Mucosa of rectum (tissue), 2 donors: ENCODE results near the gene PSMD14.

Source experiments
- H3K27ac ChIP-seq, 2 donors: one replicate each; pipeline ENCODE4 v1.7.0; 2013; ENCODE audit warnings: inconsistent platforms in 2 of 2, low read depth in 2 of 2, low read length in 2 of 2
- H3K27me3 ChIP-seq, 2 donors: one replicate each; pipeline ENCODE4 v1.7.0; 2013; ENCODE audit warnings: low read length in 2 of 2; ENCODE audit not compliant: control insufficient read depth in 2 of 2, insufficient read depth in 2 of 2
- H3K36me3 ChIP-seq, 2 donors: one replicate each; pipeline ENCODE4 v1.7.0; 2013; ENCODE audit warnings: low read length in 2 of 2; ENCODE audit not compliant: control insufficient read depth in 2 of 2, insufficient read depth in 2 of 2
- H3K4me1 ChIP-seq, 2 donors: one replicate each; pipeline ENCODE4 v1.7.0; 2013; ENCODE audit warnings: low read length in 2 of 2, mild to moderate bottlenecking in 1 of 2; ENCODE audit not compliant: control insufficient read depth in 2 of 2, insufficient read depth in 2 of 2
- H3K4me3 ChIP-seq, 2 donors: one replicate each; pipeline ENCODE4 v1.7.0; 2013; ENCODE audit warnings: low read length in 2 of 2
- H3K9ac ChIP-seq, 2 donors: one replicate each; pipeline ENCODE4 v1.7.0; 2013; ENCODE audit warnings: low read length in 2 of 2, low read depth in 1 of 2, mild to moderate bottlenecking in 1 of 2
- H3K9me3 ChIP-seq, 2 donors: one replicate each; pipeline ENCODE4 v1.7.0; 2013; ENCODE audit warnings: low read length in 2 of 2; ENCODE audit not compliant: control insufficient read depth in 2 of 2
- donor health status: healthy.
- donor health status: Normal muscosa, but diverticular disease.

PSMD14 gene

DNA sequence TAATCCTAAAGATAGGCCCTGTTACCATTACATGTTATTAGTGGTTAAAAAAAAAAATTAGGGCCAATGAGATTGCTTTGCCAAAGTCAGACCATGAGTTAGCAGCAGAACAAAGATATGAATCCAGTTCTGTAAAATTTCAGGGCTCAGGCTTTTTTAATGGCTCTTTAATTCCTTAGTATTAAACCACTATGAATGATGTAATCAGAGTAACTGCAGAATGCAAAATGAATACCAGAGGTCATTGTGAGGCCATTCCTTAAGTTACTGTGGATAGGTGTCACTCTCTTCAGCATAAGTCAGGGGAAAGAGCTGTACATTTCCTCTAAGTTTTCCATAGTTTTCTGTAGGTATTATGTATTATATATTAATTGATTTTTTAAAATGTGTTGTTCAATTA, 65.7 kb downstream of the PSMD14 start:
- Histone ChIP-seq H3K36me3 (peaks cover 4 to 15% of the 10 kb centered on the region in 2 donors), H3K9ac (no peak overlapping the region), H3K4me3 (no peak overlapping the region), H3K9me3 (no peaks in the 10 kb centered on the region), H3K27me3 (no peaks in the 10 kb centered on the region), H3K27ac (no peak overlapping the region), H3K4me1 (no peaks in the 10 kb centered on the region)

GRCh38 chr2:161374446-161374845, 66.2 kb downstream of the PSMD14 start:
- Histone ChIP-seq H3K4me1 (no peaks in the 10 kb centered on the region), H3K27ac (no peak overlapping the region), H3K27me3 (no peaks in the 10 kb centered on the region), H3K36me3 (peaks cover 4 to 15% of the 10 kb centered on the region in 2 donors), H3K4me3 (no peak overlapping the region), H3K9me3 (no peaks in the 10 kb centered on the region), H3K9ac (no peak overlapping the region)

- H3K9ac ChIP-seq, result no peak overlapping the region
- H3K4me1 ChIP-seq, result no peaks in the 10 kb centered on the region
- no peaks in the 10 kb centered on the region for H3K36me3 ChIP-seq
- H3K4me3 ChIP-seq, result no peak overlapping the region
- no peaks in the 10 kb centered on the region for H3K9me3 ChIP-seq
- no peaks in the 10 kb centered on the region for H3K27me3 ChIP-seq
- no peak overlapping the region for H3K27ac ChIP-seq
Observed at GRCh38 chr2:161379740-161380139, 71.5 kb downstream of the PSMD14 start.

- Histone ChIP-seq H3K4me3 (no peak overlapping the region), H3K36me3 (no peaks in the 10 kb centered on the region), H3K27ac (no peak overlapping the region), H3K4me1 (no peaks in the 10 kb centered on the region), H3K27me3 (no peaks in the 10 kb centered on the region), H3K9ac (no peak overlapping the region), H3K9me3 (no peaks in the 10 kb centered on the region)
Observed at GRCh38 chr2:161381546-161381945, 73.3 kb downstream of the PSMD14 start.

GRCh38 chr2:161382747-161383146, 74.5 kb downstream of the PSMD14 start:
- Histone ChIP-seq H3K27ac (no peak overlapping the region), H3K36me3 (no peaks in the 10 kb centered on the region), H3K4me1 (no peaks in the 10 kb centered on the region), H3K9ac (no peak overlapping the region), H3K4me3 (no peak overlapping the region), H3K9me3 (no peaks in the 10 kb centered on the region), H3K27me3 (no peaks in the 10 kb centered on the region)

GRCh38 chr2:161384864-161385263, 76.6 kb downstream of the PSMD14 start:
- Histone ChIP-seq H3K36me3 (no peaks in the 10 kb centered on the region), H3K4me1 (no peaks in the 10 kb centered on the region), H3K9ac (no peak overlapping the region), H3K9me3 (no peaks in the 10 kb centered on the region), H3K4me3 (no peak overlapping the region), H3K27me3 (no peaks in the 10 kb centered on the region), H3K27ac (no peak overlapping the region)

DNA sequence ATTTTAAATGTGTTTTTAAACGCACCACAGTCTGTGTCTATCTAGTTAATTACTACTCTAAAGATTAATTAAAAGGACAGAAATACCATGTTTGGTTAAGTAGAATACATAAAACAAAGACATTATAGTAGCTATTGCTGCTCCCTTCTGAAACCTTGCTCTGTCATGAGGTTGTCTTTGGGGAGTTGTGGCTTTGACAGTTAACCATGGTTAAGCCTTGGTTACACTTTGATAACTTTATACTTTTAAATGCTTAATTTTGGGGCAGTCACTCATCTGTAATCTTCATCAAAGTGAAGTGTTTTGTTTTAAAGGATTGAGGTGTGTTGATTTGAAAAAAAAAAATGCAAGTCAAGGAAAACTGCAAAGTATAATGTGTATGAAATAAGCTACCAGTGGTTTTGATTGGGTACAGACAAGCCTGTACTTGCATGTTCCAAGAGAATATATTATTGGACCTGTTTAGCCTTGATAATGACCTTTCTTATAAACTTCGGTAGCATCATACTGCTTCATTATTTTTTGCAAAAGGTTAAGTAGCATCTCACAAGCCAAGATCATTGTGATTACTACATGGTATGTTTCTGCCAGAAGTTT, 78.1 kb downstream of the PSMD14 start:
- Histone ChIP-seq H3K4me3 (no peak overlapping the region), H3K4me1 (no peaks in the 10 kb centered on the region)

GRCh38 chr2:161388146-161388779, 80.0 kb downstream of the PSMD14 start:
- Histone ChIP-seq H3K4me3 (no peak overlapping the region), H3K9ac (no peak overlapping the region), H3K9me3 (no peaks in the 10 kb centered on the region), H3K27ac (no peak overlapping the region), H3K36me3 (peaks cover 0 to 3% of the 10 kb centered on the region in 2 donors), H3K27me3 (no peaks in the 10 kb centered on the region), H3K4me1 (no peaks in the 10 kb centered on the region)

More for the DNA sequence above, 78.1 kb downstream of the PSMD14 start:
- Histone ChIP-seq H3K9ac (no peak overlapping the region), H3K27me3 (no peaks in the 10 kb centered on the region), H3K9me3 (no peaks in the 10 kb centered on the region), H3K27ac (no peak overlapping the region), H3K36me3 (no peaks in the 10 kb centered on the region)

GRCh38 chr2:161391737-161392506, 83.7 kb downstream of the PSMD14 start:
- Histone ChIP-seq H3K27me3 (no peaks in the 10 kb centered on the region), H3K4me1 (no peaks in the 10 kb centered on the region), H3K36me3 (peaks cover 8 to 15% of the 10 kb centered on the region in 2 donors), H3K4me3 (no peak overlapping the region), H3K27ac (no peak overlapping the region), H3K9me3 (no peaks in the 10 kb centered on the region), H3K9ac (no peak overlapping the region)

GRCh38 chr2:161400076-161400475, 91.9 kb downstream of the PSMD14 start:
- Histone ChIP-seq H3K4me3 (no peak overlapping the region), H3K27me3 (no peaks in the 10 kb centered on the region), H3K9me3 (no peaks in the 10 kb centered on the region), H3K9ac (no peak overlapping the region), H3K27ac (no peak overlapping the region), H3K36me3 (peaks cover 22 to 23% of the 10 kb centered on the region in 2 donors), H3K4me1 (no peaks in the 10 kb centered on the region)
